H1 (cell line): Measurements from ENCODE around the gene ACOX1. TPM values are rescaled to one million over a fixed set of nuclear protein-coding genes. Genes with fewer than 3 reads are reported as not detected.

Source experiments
- CTCF ChIA-PET: fragments of 300-600 bp; sonication (Branson Sonifier 250); formaldehyde crosslinking; loops from one replicate; lab custom pipeline; 2021; ENCODE audit not compliant: partially characterized antibody; lab: Charles Lee
- POLR2A ChIA-PET: fragments of 300-600 bp; sonication (Branson Sonifier 250); formaldehyde crosslinking; loops from one replicate; lab custom pipeline; 2021; ENCODE audit warnings: inconsistent platforms; ENCODE audit not compliant: partially characterized antibody; lab: Charles Lee
- DNase-seq, 2 experiments: peaks; one replicate each; pipeline versions ENCODE4 v3.0.0 to v3.0.0-alpha.2; 2010 to 2022; ENCODE audit warnings: low spot score in 2 of 2, low read depth in 1 of 2, mixed read lengths in 1 of 2
- FAIRE-seq: peaks from 2 replicates; lab custom pipeline; 2011; peaks lifted over from hg19 to GRCh38; lab: Jason Lieb, UNC
- H2AFZ ChIP-seq: 2 replicates; pipeline ENCODE4 v1.8.1; 2012; ENCODE audit warnings: low read length, inconsistent platforms
- H2AK5ac ChIP-seq: 2 replicates; pipeline ENCODE4 v1.6.1; 2013; ENCODE audit warnings: low read depth, low read length
- H2BK120ac ChIP-seq: replicated peaks from 2 replicates; pipeline ENCODE3; 2013; ENCODE audit warnings: low read depth, low read length, inconsistent platforms
- H2BK12ac ChIP-seq: 2 replicates; pipeline ENCODE4 v1.6.1; 2013; ENCODE audit warnings: low read depth, low read length
- H2BK15ac ChIP-seq: 2 replicates; pipeline ENCODE4 v1.6.1; 2013; ENCODE audit warnings: low read length
- H2BK20ac ChIP-seq: 2 replicates; pipeline ENCODE4 v1.6.1; 2013; ENCODE audit warnings: low read length
- H2BK5ac ChIP-seq: 2 replicates; pipeline ENCODE4 v1.6.1; 2013; ENCODE audit warnings: low read depth, low read length
- H3K14ac ChIP-seq: 2 replicates; pipeline ENCODE4 v1.6.1; 2013; ENCODE audit warnings: inconsistent platforms; ENCODE audit not compliant: insufficient read length
- H3K18ac ChIP-seq: 2 replicates; pipeline ENCODE4 v1.6.1; 2013; ENCODE audit warnings: low read length; ENCODE audit errors: extremely low read depth
- H3K23ac ChIP-seq: 2 replicates; pipeline ENCODE4 v1.6.1; 2013; ENCODE audit warnings: inconsistent platforms; ENCODE audit not compliant: insufficient read length
- H3K23me2 ChIP-seq: 2 replicates; pipeline ENCODE4 v1.6.1; 2013; ENCODE audit warnings: low read depth, low read length
- H3K27ac ChIP-seq: 2 replicates; pipeline ENCODE4 v1.6.1; 2011; ENCODE audit warnings: low read depth, low read length, inconsistent platforms
- H3K27me3 ChIP-seq, 4 experiments: replicated peaks in 1 of 4; 1 replicate in 1 of 4; 2 replicates in 3 of 4; pipeline versions ENCODE4 v1.6.1 to v1.8.1; 2011 to 2013; ENCODE audit warnings: low read length in 3 of 4, mild to moderate bottlenecking in 3 of 4, inconsistent platforms in 2 of 4, mixed read lengths in 2 of 4, moderate library complexity in 1 of 4; ENCODE audit not compliant: control insufficient read depth in 3 of 4, insufficient read depth in 3 of 4; ENCODE audit errors: extremely low read depth in 1 of 4
- H3K36me3 ChIP-seq, 4 experiments: 2 replicates each; pipeline versions ENCODE4 v1.6.1 to v1.8.1; 2011 to 2013; ENCODE audit warnings: mild to moderate bottlenecking in 4 of 4, low read length in 3 of 4, moderate library complexity in 2 of 4, control low read depth in 1 of 4, inconsistent platforms in 1 of 4; ENCODE audit not compliant: insufficient read depth in 4 of 4, control insufficient read depth in 2 of 4
- H3K4ac ChIP-seq: replicated peaks from 2 replicates; pipeline ENCODE3; 2013; ENCODE audit warnings: low read length, low read depth, mixed read lengths, inconsistent platforms; ENCODE audit not compliant: insufficient read length
- H3K4me1 ChIP-seq, 4 experiments: replicated peaks in 1 of 4; 1 replicate in 1 of 4; 2 replicates in 3 of 4; pipeline versions ENCODE4 v1.6.1 to v1.8.1; 2011 to 2013; ENCODE audit warnings: low read length in 3 of 4, inconsistent platforms in 2 of 4, mixed read lengths in 1 of 4; ENCODE audit not compliant: insufficient read depth in 4 of 4, control insufficient read depth in 3 of 4
- H3K4me2 ChIP-seq, 2 experiments: 2 replicates each; pipeline versions ENCODE4 v1.6.1 to v1.8.1; 2011 to 2013; ENCODE audit warnings: low read depth in 2 of 2, low read length in 2 of 2, control low read depth in 1 of 2, inconsistent platforms in 1 of 2, mild to moderate bottlenecking in 1 of 2; ENCODE audit not compliant: insufficient read depth in 1 of 2
- H3K4me3 ChIP-seq, 4 experiments: fragments of 200-600, 300-600 bp in 1 of 4; sonication (generic), shearing (Covaris generic), sonication (Bioruptor Twin) in 1 of 4; 2 replicates each; pipeline versions ENCODE4 v1.5.1 to v1.8.1; 2011 to 2016; ENCODE audit warnings: low read length in 4 of 4, low read depth in 3 of 4, control low read depth in 2 of 4, inconsistent platforms in 2 of 4, mild to moderate bottlenecking in 2 of 4, mixed read lengths in 1 of 4, moderate library complexity in 1 of 4; ENCODE audit not compliant: insufficient read depth in 2 of 4; ENCODE audit errors: extremely low read depth in 1 of 4
- H3K56ac ChIP-seq: replicated peaks from 2 replicates; pipeline ENCODE3; 2013; ENCODE audit warnings: low read depth, mild to moderate bottlenecking, mixed read lengths, low read length, inconsistent platforms; ENCODE audit not compliant: insufficient read length
- H3K79me1 ChIP-seq: 2 replicates; pipeline ENCODE4 v1.6.1; 2013; ENCODE audit warnings: low read depth, low read length, control low read depth
- H3K79me2 ChIP-seq, 2 experiments: 2 replicates each; pipeline versions ENCODE4 v1.6.1 to v1.8.1; 2012 to 2013; ENCODE audit warnings: low read length in 2 of 2, mild to moderate bottlenecking in 2 of 2, inconsistent platforms in 1 of 2; ENCODE audit not compliant: insufficient read depth in 2 of 2, control insufficient read depth in 1 of 2
- H3K9ac ChIP-seq, 4 experiments: replicated peaks in 1 of 4; 1 replicate in 1 of 4; 2 replicates in 3 of 4; pipeline versions ENCODE4 v1.6.1 to v1.8.1; 2011 to 2013; ENCODE audit warnings: low read depth in 3 of 4, low read length in 3 of 4, control low read depth in 2 of 4, mild to moderate bottlenecking in 2 of 4, moderate library complexity in 2 of 4, inconsistent platforms in 1 of 4; ENCODE audit errors: extremely low read depth in 1 of 4
- H3K9me3 ChIP-seq, 2 experiments: 2 replicates each; pipeline versions ENCODE4 v1.6.1 to v1.8.1; 2012 to 2013; ENCODE audit warnings: mild to moderate bottlenecking in 2 of 2, moderate library complexity in 2 of 2, control low read depth in 1 of 2, inconsistent platforms in 1 of 2, low read depth in 1 of 2, low read length in 1 of 2, mixed read lengths in 1 of 2; ENCODE audit not compliant: insufficient read depth in 2 of 2
- H4K20me1 ChIP-seq, 2 experiments: replicated peaks in 1 of 2; 2 replicates each; pipeline versions ENCODE3 to v1.8.1; 2011 to 2013; ENCODE audit warnings: inconsistent platforms in 2 of 2, low read length in 2 of 2, mild to moderate bottlenecking in 1 of 2; ENCODE audit not compliant: insufficient read depth in 2 of 2, control insufficient read depth in 1 of 2
- H4K5ac ChIP-seq: 2 replicates; pipeline ENCODE4 v1.6.1; 2013; ENCODE audit warnings: low read length, low read depth, mixed read lengths, inconsistent platforms; ENCODE audit not compliant: insufficient read length
- H4K8ac ChIP-seq: 2 replicates; pipeline ENCODE4 v1.8.0; 2013; ENCODE audit warnings: mild to moderate bottlenecking, moderate library complexity, low read length, inconsistent platforms; ENCODE audit not compliant: insufficient read depth; ENCODE audit errors: extremely low read depth
- H4K91ac ChIP-seq: replicated peaks from 2 replicates; pipeline ENCODE3; 2013; ENCODE audit warnings: low read length, mixed read lengths, inconsistent platforms; ENCODE audit not compliant: insufficient read length
- CTCF ChIP-seq, 3 experiments: IDR thresholded peaks; 1 replicate in 2 of 3; 2 replicates in 1 of 3; pipeline versions ENCODE4 v1.5.1 to v1.6.1; 2011; ENCODE audit warnings: low read length in 3 of 3, mild to moderate bottlenecking in 3 of 3, inconsistent platforms in 2 of 3, low read depth in 1 of 3, moderate library complexity in 1 of 3; ENCODE audit not compliant: insufficient read depth in 1 of 3; ENCODE audit errors: control extremely low read depth in 1 of 3
- TBP ChIP-seq: IDR thresholded peaks from 2 replicates; pipeline ENCODE4 v1.6.1; 2011; ENCODE audit warnings: low read depth, low read length, improper control_type of control experiment
- WGBS, 2 experiments: shearing (Covaris generic) in 1 of 2; methylation state at CpG; one replicate each; pipeline versions ENCODE4 v1.1.6 to v1.1.7; 2013 to 2015; ENCODE audit warnings: low lambda C conversion rate in 2 of 2, mixed read lengths in 2 of 2, inconsistent platforms in 1 of 2, low coverage in 1 of 2, missing lambda C conversion rate in 1 of 2; ENCODE audit not compliant: insufficient replicate concordance in 2 of 2, insufficient coverage in 1 of 2, insufficient read length in 1 of 2; ENCODE audit errors: extremely low coverage in 1 of 2, missing lambda C conversion rate in 1 of 2; 5-methylcytosine and 5-hydroxymethylcytosine counted together
- polyA plus RNA-seq, 7 experiments: library from polyadenylated mRNA; depleted of rRNA in 3 of 7; stranded (reverse) in 5 of 7; unstranded in 2 of 7; fragments of >200 nt in 5 of 7; fragments of 200-250 nt in 2 of 7; gene quantifications; 1 replicate in 5 of 7; 2 replicates in 1 of 7; 4 replicates in 1 of 7; pipeline versions ENCODE4 v1.2.1 to v1.2.3, GENCODE V29; 2011 to 2013; ENCODE audit warnings: missing spikeins in 2 of 7, mixed read lengths in 2 of 7
- total RNA-seq: library from RNA; stranded (reverse); fragmentation: NEBNext Ultra II Directional; extraction: Animal tissue kit (Norgen Biotek cat#: 25700); gene quantifications from 2 replicates; pipeline ENCODE4 v1.2.1, GENCODE V29; 2021

ACOX1 gene
- total and polyA plus RNA-seq, 2 of the 8 experiments (the other 6 are each of a cell fraction or from before 2014, with no cell fraction given): 10.5 to 30.4 TPM

- Histone ChIP-seq H4K91ac (no peak overlapping the region), H4K5ac (no peak overlapping the region), H3K23ac (no peak overlapping the region), H3K9me3 (no peaks in the 10 kb centered on the region), H3K18ac (no peak overlapping the region), H2AFZ (no peak overlapping the region), H2BK15ac (no peak overlapping the region), H3K23me2 (no peaks in the 10 kb centered on the region), H3K27me3 (no peaks in the 10 kb centered on the region), H3K56ac (no peak overlapping the region), H2BK12ac (no peak overlapping the region), H2BK120ac (no peak overlapping the region), H3K27ac (no peak overlapping the region), H4K20me1 (no peaks in the 10 kb centered on the region), H3K14ac (no peak overlapping the region), H3K9ac (no peak overlapping the region), H3K4me2 (no peak overlapping the region), H3K79me1 (no peaks in the 10 kb centered on the region), H3K36me3 (peaks cover 0 to 4% (median 0%) of the 10 kb centered on the region in 4 experiments; a peak in 2 of 8 replicates), H3K4me3 (no peak overlapping the region), H2AK5ac (no peak overlapping the region), H3K4me1 (no peaks in the 10 kb centered on the region), H2BK20ac (no peak overlapping the region), H3K79me2 (no peaks in the 10 kb centered on the region), H3K4ac (no peak overlapping the region), H2BK5ac (no peak overlapping the region), H4K8ac (no peak overlapping the region; the same call in 1 of the 2 replicates)
- 95% methylated on average over 21 of the region's 22 CpGs; no CpG with 5 or more reads in 1 of the 2 experiments for whole genome bisulfite sequencing, 2 experiments
- no peak for TF ChIP-seq CTCF (IDR thresholded peaks at IDR 0.05; ENCODE audit: control extremely low read depth in 1 of 3, insufficient read depth in 1 of 3, low read depth in 1 of 3, low read length in 3 of 3)
- TF ChIP-seq TBP: no peak
- FAIRE-seq (no peak), DNase-seq (no peak)
- POLR2A ChIA-PET: interaction anchor here (1.0 to 3.7 kb wide), 5 partner anchors 9 to 23 kb away, joined by 3 to 16 read pairs (median 4); partner anchors contain the start of gene TRIM65
- CTCF ChIA-PET: interaction anchor here (0.9 to 51.3 kb wide), 11 partner anchors 9 to 380 kb away, joined by 3 to 885 read pairs (median 4); partner anchors contain the start of genes CDK3, MRPL38 and TRIM65
Measured at GRCh38 chr17:75919611-75920010, 59.4 kb downstream of the ACOX1 start.
